Vagina (tissue), 2 donors: ENCODE data around the gene GMEB2.
"Not testable (repeated sequence)": the region's sequence is repeated elsewhere in the genome, so short reads cannot be mapped to it uniquely, and the experiment has no call there.

Experiments
- POLR2A ChIP-seq, 2 donors: fragments of 450-650 bp; IDR thresholded peaks; one replicate each; pipeline ENCODE4 v1.6.1; 2017; ENCODE audit warnings: antibody characterized with exemption in 2 of 2, mild to moderate bottlenecking in 2 of 2, moderate library complexity in 2 of 2
- TF ChIP-seq, protein P1 (sequence below), 3 experiments: fragments of 450-650 bp in 2 of 3; fragments of 200-600 bp in 1 of 3; sonication (generic) in 1 of 3; IDR thresholded peaks; one replicate each; pipeline ENCODE4 v1.5.1; 2017 to 2019; ENCODE audit warnings: antibody characterized with exemption in 3 of 3, mild to moderate bottlenecking in 2 of 3, moderate library complexity in 2 of 3

- TF ChIP-seq, protein P1, sequence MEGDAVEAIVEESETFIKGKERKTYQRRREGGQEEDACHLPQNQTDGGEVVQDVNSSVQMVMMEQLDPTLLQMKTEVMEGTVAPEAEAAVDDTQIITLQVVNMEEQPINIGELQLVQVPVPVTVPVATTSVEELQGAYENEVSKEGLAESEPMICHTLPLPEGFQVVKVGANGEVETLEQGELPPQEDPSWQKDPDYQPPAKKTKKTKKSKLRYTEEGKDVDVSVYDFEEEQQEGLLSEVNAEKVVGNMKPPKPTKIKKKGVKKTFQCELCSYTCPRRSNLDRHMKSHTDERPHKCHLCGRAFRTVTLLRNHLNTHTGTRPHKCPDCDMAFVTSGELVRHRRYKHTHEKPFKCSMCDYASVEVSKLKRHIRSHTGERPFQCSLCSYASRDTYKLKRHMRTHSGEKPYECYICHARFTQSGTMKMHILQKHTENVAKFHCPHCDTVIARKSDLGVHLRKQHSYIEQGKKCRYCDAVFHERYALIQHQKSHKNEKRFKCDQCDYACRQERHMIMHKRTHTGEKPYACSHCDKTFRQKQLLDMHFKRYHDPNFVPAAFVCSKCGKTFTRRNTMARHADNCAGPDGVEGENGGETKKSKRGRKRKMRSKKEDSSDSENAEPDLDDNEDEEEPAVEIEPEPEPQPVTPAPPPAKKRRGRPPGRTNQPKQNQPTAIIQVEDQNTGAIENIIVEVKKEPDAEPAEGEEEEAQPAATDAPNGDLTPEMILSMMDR (IDR thresholded peaks at IDR 0.05): not testable (repeated sequence)
- TF ChIP-seq POLR2A (IDR thresholded peaks at IDR 0.05): not testable (repeated sequence)
Observed at GRCh38 chr20:63571087-63571478, 55.8 kb downstream of the GMEB2 start.
